GM21723 (cell line): ENCODE data around the gene ACAP2.

Source experiments
- ATAC-seq: cut with Tn5 transposase; IDR thresholded peaks from one replicate; pipeline ENCODE4 v1.9.1; 2021; ENCODE audit warnings: mild to moderate bottlenecking, moderate library complexity; ENCODE audit not compliant: unreplicated experiment

Gene ACAP2

GRCh38 chr3:195263925-195264600, 178.8 kb downstream of the ACAP2 start:
- ATAC-seq = no peak

- no peak for ATAC-seq
These were observed 179.5 kb downstream of the ACAP2 start for GRCh38 chr3:195263193-195263924.

GRCh38 chr3:195261925-195262324, 180.9 kb downstream of the ACAP2 start:
- ATAC-seq = no peak

- ATAC-seq = peak; percentile 9
These were observed 182.4 kb downstream of the ACAP2 start for GRCh38 chr3:195260280-195260905.

- peak; percentile 77 for ATAC-seq
These were observed 183.1 kb downstream of the ACAP2 start for GRCh38 chr3:195259475-195260279.

GRCh38 chr3:195259154-195259474, 183.7 kb downstream of the ACAP2 start:
- no peak for ATAC-seq

- ATAC-seq = no peak
These were observed 184.2 kb downstream of the ACAP2 start for GRCh38 chr3:195258449-195259153.

- ATAC-seq = no peak
These were observed 185.1 kb downstream of the ACAP2 start for GRCh38 chr3:195257454-195258448.

- ATAC-seq = no peak
These were observed 186.0 kb downstream of the ACAP2 start for GRCh38 chr3:195256639-195257453.

- ATAC-seq = no peak
These were observed 187.0 kb downstream of the ACAP2 start for GRCh38 chr3:195255571-195256501.

GRCh38 chr3:195255176-195255500, 187.7 kb downstream of the ACAP2 start:
- no peak for ATAC-seq

- ATAC-seq = no peak
These were observed 188.2 kb downstream of the ACAP2 start for GRCh38 chr3:195254454-195255175.

GRCh38 chr3:195253923-195254432, 188.8 kb downstream of the ACAP2 start:
- no peak for ATAC-seq

- ATAC-seq = no peak
These were observed 191.3 kb downstream of the ACAP2 start for GRCh38 chr3:195251336-195252065.

- ATAC-seq = no peak
These were observed 192.2 kb downstream of the ACAP2 start for GRCh38 chr3:195250473-195251251.
